ENCODE data around the gene ESYT2. TPM values are rescaled to one million over a fixed set of nuclear protein-coding genes. Genes with fewer than 3 reads are reported as not detected.

Gene ESYT2
- total and polyA plus RNA-seq, 2 of the 4 experiments (the other 2 are of a cell fraction) = 26.7 to 69.9 TPM

DNA sequence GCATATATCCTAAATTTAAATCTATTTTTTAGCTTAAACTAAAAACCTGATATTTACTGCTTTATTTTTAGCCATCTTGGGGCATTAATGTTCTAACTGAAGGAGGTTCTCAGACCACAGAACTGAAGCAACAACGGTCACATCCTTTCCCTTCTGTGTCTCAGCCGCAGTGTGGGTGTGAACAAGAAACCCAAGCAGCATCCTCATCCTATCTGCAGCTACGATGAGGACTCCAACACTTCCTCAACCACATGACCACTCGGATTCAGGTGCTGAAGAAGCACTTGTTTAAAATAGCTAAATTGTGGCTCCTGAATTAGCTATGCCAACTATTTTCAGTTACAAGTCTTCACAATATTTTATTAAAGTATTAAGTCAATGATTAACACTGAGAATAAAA, 5.3 kb downstream of the ESYT2 start:
- no peak overlapping the region for H4K5ac ChIP-seq (ENCODE audit: low read depth, low read length)
- H2BK20ac ChIP-seq (ENCODE audit: low read depth, low read length) = no peak overlapping the region
- no peak for ATAC-seq (ENCODE audit: low read depth)
- H3K9ac ChIP-seq (ENCODE audit: low read depth, low read length) = no peak overlapping the region
- H4K20me1 ChIP-seq (ENCODE audit: insufficient read depth, low read length) = peaks cover 17% of the 10 kb centered on the region; the same call in 1 of the 2 replicates
- WGBS, 2 experiments (ENCODE audit: extremely low coverage in 2 of 2, insufficient read length in 1 of 2) = no CpG with 5 or more reads among the region's 4 CpGs
- no peak overlapping the region for H3K23ac ChIP-seq (ENCODE audit: low read depth, low read length)
- no peak overlapping the region for H3K56ac ChIP-seq (ENCODE audit: extremely low read depth, insufficient read depth, low read length)
- no peak overlapping the region for H2BK5ac ChIP-seq (ENCODE audit: low read depth, low read length, poor library complexity, severe bottlenecking)
- no peak overlapping the region for H3K18ac ChIP-seq (ENCODE audit: low read depth, low read length)
- H2AFZ ChIP-seq (replicated peaks; ENCODE audit: low read length, poor library complexity) = no peak overlapping the region
- intact Hi-C loops (cut with micrococcal nuclease) = loop anchor here (10.0 kb wide), 1 partner anchor 209 kb away; no protein-coding TSS in a partner anchor
- no peak overlapping the region for H3K14ac ChIP-seq (replicated peaks; ENCODE audit: low read depth, low read length)
- no peak overlapping the region for H2AK9ac ChIP-seq (replicated peaks; ENCODE audit: low read depth, low read length, poor library complexity)
- H3K27me3 ChIP-seq (ENCODE audit: control insufficient read depth, insufficient read depth, low read length) = no peaks in the 10 kb centered on the region
- H2AK5ac ChIP-seq (ENCODE audit: low read depth, low read length) = no peak overlapping the region
- H4K8ac ChIP-seq (ENCODE audit: low read depth in 2 of 2, low read length in 2 of 2) = no peak overlapping the region
- no peak overlapping the region for H3K4me3 ChIP-seq (ENCODE audit: insufficient read depth, low read depth, low read length)
- H2BK120ac ChIP-seq (ENCODE audit: low read depth, low read length) = no peak overlapping the region
- dilution Hi-C loops (cut with HindIII; ENCODE audit: low sequenced_read_pairs, unreplicated experiment) = no loop called here
- ChIA-PET CTCF (no interaction called here), POLR2A (ENCODE audit: unreplicated experiment) (no interaction called here)
- H3K9me1 ChIP-seq (ENCODE audit: insufficient read depth, low read length) = peaks cover 12% of the 10 kb centered on the region
- H3K4ac ChIP-seq (ENCODE audit: low read depth, low read length) = no peak overlapping the region
- H2BK15ac ChIP-seq (ENCODE audit: low read depth, low read length) = no peak overlapping the region
- in situ Hi-C loops (cut with MboI; ENCODE audit: low sequenced_read_pairs) = no loop called here
- DNase-seq = no peak
- no peak overlapping the region for H3K27ac ChIP-seq (ENCODE audit: insufficient read depth, low read length)
- no peaks in the 10 kb centered on the region for H3K36me3 ChIP-seq (ENCODE audit: control insufficient read depth, insufficient read depth, low read length)
- no peaks in the 10 kb centered on the region for H3K9me3 ChIP-seq (ENCODE audit: control insufficient read depth, insufficient read depth, low read length)
- no peak for TF ChIP-seq RFX5 (IDR thresholded peaks at IDR 0.05; ENCODE audit: low read depth, low read length)
- TF ChIP-seq RCOR1 (IDR thresholded peaks at IDR 0.05; ENCODE audit: insufficient replicate concordance, low read length) = no peak
- no peak for TF ChIP-seq NFE2L2 (IDR thresholded peaks at IDR 0.05; ENCODE audit: low read depth, low read length)
- TF ChIP-seq CEBPB (IDR thresholded peaks at IDR 0.05; ENCODE audit: low read depth, low read length) = no peak
- no peak for TF ChIP-seq CHD1 (IDR thresholded peaks at IDR 0.05; ENCODE audit: low read depth, low read length)
- no peak for TF ChIP-seq MAZ (IDR thresholded peaks at IDR 0.05; ENCODE audit: borderline replicate concordance, low read depth, low read length)
- TF ChIP-seq RAD21 (IDR thresholded peaks at IDR 0.05; ENCODE audit: low read length) = no peak
- TF ChIP-seq, protein P1, sequence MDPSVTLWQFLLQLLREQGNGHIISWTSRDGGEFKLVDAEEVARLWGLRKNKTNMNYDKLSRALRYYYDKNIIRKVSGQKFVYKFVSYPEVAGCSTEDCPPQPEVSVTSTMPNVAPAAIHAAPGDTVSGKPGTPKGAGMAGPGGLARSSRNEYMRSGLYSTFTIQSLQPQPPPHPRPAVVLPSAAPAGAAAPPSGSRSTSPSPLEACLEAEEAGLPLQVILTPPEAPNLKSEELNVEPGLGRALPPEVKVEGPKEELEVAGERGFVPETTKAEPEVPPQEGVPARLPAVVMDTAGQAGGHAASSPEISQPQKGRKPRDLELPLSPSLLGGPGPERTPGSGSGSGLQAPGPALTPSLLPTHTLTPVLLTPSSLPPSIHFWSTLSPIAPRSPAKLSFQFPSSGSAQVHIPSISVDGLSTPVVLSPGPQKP (IDR thresholded peaks at IDR 0.05; ENCODE audit: borderline replicate concordance, low read depth, low read length) = no peak
- no peak for TF ChIP-seq POLR2A (IDR thresholded peaks at IDR 0.05; ENCODE audit: low read depth, low read length)
- TF ChIP-seq, protein P2, sequence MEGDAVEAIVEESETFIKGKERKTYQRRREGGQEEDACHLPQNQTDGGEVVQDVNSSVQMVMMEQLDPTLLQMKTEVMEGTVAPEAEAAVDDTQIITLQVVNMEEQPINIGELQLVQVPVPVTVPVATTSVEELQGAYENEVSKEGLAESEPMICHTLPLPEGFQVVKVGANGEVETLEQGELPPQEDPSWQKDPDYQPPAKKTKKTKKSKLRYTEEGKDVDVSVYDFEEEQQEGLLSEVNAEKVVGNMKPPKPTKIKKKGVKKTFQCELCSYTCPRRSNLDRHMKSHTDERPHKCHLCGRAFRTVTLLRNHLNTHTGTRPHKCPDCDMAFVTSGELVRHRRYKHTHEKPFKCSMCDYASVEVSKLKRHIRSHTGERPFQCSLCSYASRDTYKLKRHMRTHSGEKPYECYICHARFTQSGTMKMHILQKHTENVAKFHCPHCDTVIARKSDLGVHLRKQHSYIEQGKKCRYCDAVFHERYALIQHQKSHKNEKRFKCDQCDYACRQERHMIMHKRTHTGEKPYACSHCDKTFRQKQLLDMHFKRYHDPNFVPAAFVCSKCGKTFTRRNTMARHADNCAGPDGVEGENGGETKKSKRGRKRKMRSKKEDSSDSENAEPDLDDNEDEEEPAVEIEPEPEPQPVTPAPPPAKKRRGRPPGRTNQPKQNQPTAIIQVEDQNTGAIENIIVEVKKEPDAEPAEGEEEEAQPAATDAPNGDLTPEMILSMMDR (conservative IDR thresholded peaks at IDR 0.05; ENCODE audit: low read depth, low read length) = no peak
- no peak for TF ChIP-seq FOS (IDR thresholded peaks at IDR 0.05; ENCODE audit: low read depth, low read length)
- TF ChIP-seq BHLHE40 (IDR thresholded peaks at IDR 0.05; ENCODE audit: low read depth, low read length) = no peak
- TF ChIP-seq MAFK (IDR thresholded peaks at IDR 0.05; ENCODE audit: low read depth, low read length) = no peak
- TF ChIP-seq SMC3 (IDR thresholded peaks at IDR 0.05; ENCODE audit: low read depth, low read length) = no peak
- TF ChIP-seq MXI1 (IDR thresholded peaks at IDR 0.05; ENCODE audit: borderline replicate concordance, low read depth, low read length) = no peak
- TF ChIP-seq, protein P3, sequence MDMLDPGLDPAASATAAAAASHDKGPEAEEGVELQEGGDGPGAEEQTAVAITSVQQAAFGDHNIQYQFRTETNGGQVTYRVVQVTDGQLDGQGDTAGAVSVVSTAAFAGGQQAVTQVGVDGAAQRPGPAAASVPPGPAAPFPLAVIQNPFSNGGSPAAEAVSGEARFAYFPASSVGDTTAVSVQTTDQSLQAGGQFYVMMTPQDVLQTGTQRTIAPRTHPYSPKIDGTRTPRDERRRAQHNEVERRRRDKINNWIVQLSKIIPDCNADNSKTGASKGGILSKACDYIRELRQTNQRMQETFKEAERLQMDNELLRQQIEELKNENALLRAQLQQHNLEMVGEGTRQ (IDR thresholded peaks at IDR 0.05; ENCODE audit: low read depth, low read length) = no peak
- H3K79me1 ChIP-seq (ENCODE audit: low read depth in 1 of 2, low read length in 2 of 2) = peaks cover 7 to 42% of the 10 kb centered on the region in 2 experiments
- no peak overlapping the region for H4K91ac ChIP-seq (ENCODE audit: insufficient read depth, low read depth, low read length)
- H3K4me2 ChIP-seq (ENCODE audit: low read depth, low read length) = no peak overlapping the region
- H3K4me1 ChIP-seq (ENCODE audit: control insufficient read depth, insufficient read depth, low read length) = peaks cover 9% of the 10 kb centered on the region
- BruUV-seq (replicated peaks) = no TSS peak
